ENCODE measurements around the gene ZSCAN10. TPM values are rescaled to one million over a fixed set of nuclear protein-coding genes. Genes with fewer than 3 reads are reported as not detected.

Gene ZSCAN10
- total RNA-seq = not detected in 2 replicates

GRCh38 chr16:3098459-3099394 is at the start of gene ZSCAN10:
TSS of gene ZSCAN10 (minus strand) at chr16:3099294. CDS start at chr16:3092937, 6,357 bp downstream.

GRCh38 chr16:3134338-3135125 is 35.4 kb upstream of the ZSCAN10 start, which contains the start of gene ZNF213:
TSS of gene ZNF213 (plus strand) at chr16:3135029. CDS start at chr16:3137281, 2,252 bp downstream.

DNA sequence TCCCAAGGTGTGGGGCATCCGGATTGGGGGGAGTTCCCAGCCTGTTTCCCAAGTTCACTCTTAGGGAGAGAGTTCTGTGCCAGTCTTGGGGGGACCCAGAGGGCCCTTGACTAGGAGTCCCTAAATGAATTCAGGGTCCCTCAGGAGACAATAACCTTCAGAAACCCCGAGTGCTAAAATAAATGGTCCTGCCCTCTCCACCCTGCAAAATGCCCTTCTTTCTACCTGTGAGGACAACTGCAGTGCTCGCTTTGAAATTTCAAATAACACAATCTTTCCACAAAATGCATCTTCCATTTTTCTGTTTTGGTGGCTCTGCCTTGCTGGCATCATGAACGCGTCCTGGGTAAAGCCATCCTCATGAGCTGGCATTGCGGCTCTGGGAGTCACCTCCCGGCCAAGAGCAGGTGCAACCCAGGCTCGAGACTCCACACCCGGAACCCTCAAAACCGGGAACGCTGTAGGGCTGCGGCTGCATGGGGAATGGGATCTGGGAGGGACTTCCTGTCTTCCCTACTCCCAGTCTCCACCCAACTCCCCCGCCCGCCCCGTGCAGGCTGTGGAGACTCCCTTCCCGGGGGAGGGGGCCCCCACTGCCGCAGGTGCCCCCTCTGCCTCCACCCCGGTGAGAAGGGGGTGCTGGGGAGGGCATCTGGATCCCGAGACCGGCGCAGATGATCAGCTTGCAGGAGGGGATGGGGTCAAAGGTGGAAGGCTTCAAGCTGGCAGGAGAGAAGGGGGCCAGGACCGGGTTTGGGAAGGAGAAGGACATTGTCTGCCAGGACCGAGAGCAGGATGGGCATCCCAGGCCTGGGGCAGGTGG is 13.2 kb upstream of the ZSCAN10 start, which contains the start of gene ZNF205:
Gene ZNF205 (plus strand): TSS at position 529 of the 823 bp plus-strand sequence. CDS start 845 bp downstream, outside the sequence.

DNA sequence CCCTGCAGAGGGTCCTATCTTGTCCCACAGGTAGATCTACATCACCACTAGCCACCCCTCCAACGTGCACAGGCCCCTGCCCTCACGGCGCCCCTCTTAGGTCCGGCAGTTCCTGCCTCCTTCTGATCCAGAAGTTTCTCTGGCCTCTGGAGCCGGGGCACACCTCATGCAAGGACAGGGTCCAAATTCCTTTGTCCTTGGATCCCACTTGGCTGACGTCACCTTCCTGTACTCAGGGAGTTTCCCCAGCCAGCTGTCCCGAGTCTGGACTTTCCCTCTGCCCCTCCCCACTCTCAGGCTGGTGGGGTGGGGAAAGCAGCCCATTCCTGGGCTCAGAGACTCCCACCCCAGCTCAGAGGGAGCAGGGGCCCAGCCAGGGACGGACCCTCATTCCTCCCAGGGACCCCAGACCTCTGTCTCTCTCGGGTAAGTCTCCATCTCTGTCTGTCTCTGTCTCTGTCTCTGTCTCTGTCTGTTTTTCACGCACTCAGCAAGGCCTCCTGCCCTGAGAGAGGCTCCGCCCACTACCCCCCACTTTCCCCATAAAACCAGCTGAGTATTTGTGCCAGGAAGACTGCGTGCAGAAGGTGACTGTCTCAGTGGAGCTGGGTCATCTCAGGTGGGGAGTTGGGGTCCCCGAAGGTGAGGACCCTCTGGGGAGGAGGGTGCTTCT is 33.9 kb downstream of the ZSCAN10 start, which contains the start of gene IL32:
Gene IL32 (plus strand): TSS at position 572 of the 673 bp plus-strand sequence. CDS start 172 bp downstream, outside the sequence.

GRCh38 chr16:3045758-3046640 is 53.1 kb downstream of the ZSCAN10 start, which contains the start of gene MMP25:
TSS of gene MMP25 (plus strand) at chr16:3046561. CDS start at chr16:3046918, 357 bp downstream.

Other genes with a start within 250 kb of the ZSCAN10 start
- gene PRSS22, start 241.1 kb downstream of the ZSCAN10 start, total RNA-seq = not detected in 2 replicates
- gene FLYWCH2, start 216.1 kb downstream of the ZSCAN10 start, total RNA-seq = 72.2 and 88.2 TPM in 2 replicates
- 36.4 and 42.5 TPM in 2 replicates for gene FLYWCH1, start 187.4 kb downstream of the ZSCAN10 start, total RNA-seq
- not detected in 2 replicates for gene KREMEN2, start 135.0 kb downstream of the ZSCAN10 start, total RNA-seq
- gene PAQR4, start 129.9 kb downstream of the ZSCAN10 start, total RNA-seq = 0.55 and 0.85 TPM in 2 replicates
- 0.28 and 0.46 TPM in 2 replicates for gene PKMYT1, start 118.8 kb downstream of the ZSCAN10 start, total RNA-seq
- gene CLDN9, start 86.4 kb downstream of the ZSCAN10 start, total RNA-seq = not detected in 2 replicates
- not detected in 2 replicates for gene CLDN6, start 81.1 kb downstream of the ZSCAN10 start, total RNA-seq
- gene TNFRSF12A, start 78.9 kb downstream of the ZSCAN10 start, total RNA-seq = 99.8 and 151 TPM in 2 replicates
- 19.9 and 26.3 TPM in 2 replicates for gene HCFC1R1, start 75.4 kb downstream of the ZSCAN10 start, total RNA-seq
- 22.9 and 29.1 TPM in 2 replicates for gene THOC6, start 75.3 kb downstream of the ZSCAN10 start, total RNA-seq
- gene BICDL2, start 62.4 kb downstream of the ZSCAN10 start, total RNA-seq = under 0.01 and 0.37 TPM in 2 replicates
- under 0.01 TPM in 1 of 2 replicates, not detected in the other for gene MMP25, start 52.7 kb downstream of the ZSCAN10 start, total RNA-seq
- gene IL32, start 33.7 kb downstream of the ZSCAN10 start, total RNA-seq = 2.1 and 8.2 TPM in 2 replicates
- gene ZNF205, start 13.3 kb upstream of the ZSCAN10 start, total RNA-seq = 11.8 and 12.8 TPM in 2 replicates
- 2.6 and 3.5 TPM in 2 replicates for gene ZNF213, start 35.7 kb upstream of the ZSCAN10 start, total RNA-seq
- gene OR1F1, start 88.9 kb upstream of the ZSCAN10 start, total RNA-seq = not detected in 2 replicates
- gene ZNF200, start 135.9 kb upstream of the ZSCAN10 start, total RNA-seq = 6.5 and 7.4 TPM in 2 replicates
- under 0.01 and 0.14 TPM in 2 replicates for gene MEFV, start 157.3 kb upstream of the ZSCAN10 start, total RNA-seq
- gene ZNF263, start 184.2 kb upstream of the ZSCAN10 start, total RNA-seq = 33.6 and 34.8 TPM in 2 replicates
- 2.6 and 4.6 TPM in 2 replicates for gene TIGD7, start 206.1 kb upstream of the ZSCAN10 start, total RNA-seq
- gene ZNF75A, start 206.2 kb upstream of the ZSCAN10 start, total RNA-seq = 12.7 and 17.5 TPM in 2 replicates